BJ (cell line): ENCODE results near the gene EZH2. TPM values are rescaled to one million over a fixed set of nuclear protein-coding genes. Genes with fewer than 3 reads are reported as not detected.

Source experiments
- CTCF ChIA-PET: fragments of 350-600 bp; formaldehyde crosslinking; extraction: SDS; loops from one replicate; lab custom pipeline; 2021; ENCODE audit warnings: antibody characterized with exemption, inconsistent platforms; lab: Yijun Ruan, JAX
- POLR2A ChIA-PET: fragments of 300-600 bp; sonication (Branson Sonifier 250); formaldehyde crosslinking; extraction: SDS; loops from one replicate; lab custom pipeline; 2021; ENCODE audit warnings: antibody characterized with exemption; lab: Charles Lee
- DNase-seq: peaks from one replicate; pipeline ENCODE4 v3.0.0-alpha.2; 2011; ENCODE audit warnings: low read depth
- H3K27me3 ChIP-seq: 2 replicates; pipeline ENCODE4 v1.6.0; 2011; ENCODE audit warnings: low read length; ENCODE audit not compliant: control insufficient read depth, insufficient read depth
- H3K36me3 ChIP-seq: 2 replicates; pipeline ENCODE4 v1.5.1; 2011; ENCODE audit warnings: low read length; ENCODE audit not compliant: control insufficient read depth, insufficient read depth
- H3K4me3 ChIP-seq: 2 replicates; pipeline ENCODE4 v1.5.1; 2011; ENCODE audit warnings: low read depth, mild to moderate bottlenecking, control low read depth, low read length
- polyA plus RNA-seq: library from polyadenylated mRNA; depleted of rRNA; stranded (reverse); fragments of >200 nt; gene quantifications from 2 replicates; pipeline ENCODE4 v1.2.3, GENCODE V29; 2011
- TF ChIP-seq, protein P1 (sequence below): IDR thresholded peaks from 2 replicates; pipeline ENCODE4 v1.5.1; 2011; ENCODE audit warnings: low read depth, mild to moderate bottlenecking, control low read depth, inconsistent platforms, low read length, moderate library complexity; ENCODE audit not compliant: insufficient read depth

Gene EZH2
- polyA plus RNA-seq, 1 experiment = 11.0 TPM

DNA sequence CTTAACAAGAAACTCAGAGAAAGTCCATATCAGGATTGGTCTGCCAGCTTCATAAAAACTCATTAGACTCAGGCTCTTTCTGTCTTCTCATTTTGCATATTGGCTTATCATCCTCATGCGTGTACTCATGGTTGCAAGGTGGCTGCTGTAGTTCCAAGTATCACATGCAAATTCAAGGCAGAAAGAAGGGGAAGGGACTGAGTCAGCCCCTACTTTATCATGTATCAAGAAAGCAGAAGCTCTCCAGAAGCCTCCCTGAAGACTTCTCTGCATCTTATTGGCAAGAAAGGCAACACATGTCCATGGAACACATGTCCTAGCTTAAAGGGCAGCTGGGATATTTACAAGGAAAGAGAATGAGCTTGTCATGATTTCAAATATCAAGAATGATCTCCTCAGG is 19.4 kb upstream of the EZH2 start:
- Histone ChIP-seq H3K27me3 (peaks cover 4% of the 10 kb centered on the region), H3K36me3 (no peaks in the 10 kb centered on the region), H3K4me3 (no peak overlapping the region)
- no peak for DNase-seq
- TF ChIP-seq, protein P1, sequence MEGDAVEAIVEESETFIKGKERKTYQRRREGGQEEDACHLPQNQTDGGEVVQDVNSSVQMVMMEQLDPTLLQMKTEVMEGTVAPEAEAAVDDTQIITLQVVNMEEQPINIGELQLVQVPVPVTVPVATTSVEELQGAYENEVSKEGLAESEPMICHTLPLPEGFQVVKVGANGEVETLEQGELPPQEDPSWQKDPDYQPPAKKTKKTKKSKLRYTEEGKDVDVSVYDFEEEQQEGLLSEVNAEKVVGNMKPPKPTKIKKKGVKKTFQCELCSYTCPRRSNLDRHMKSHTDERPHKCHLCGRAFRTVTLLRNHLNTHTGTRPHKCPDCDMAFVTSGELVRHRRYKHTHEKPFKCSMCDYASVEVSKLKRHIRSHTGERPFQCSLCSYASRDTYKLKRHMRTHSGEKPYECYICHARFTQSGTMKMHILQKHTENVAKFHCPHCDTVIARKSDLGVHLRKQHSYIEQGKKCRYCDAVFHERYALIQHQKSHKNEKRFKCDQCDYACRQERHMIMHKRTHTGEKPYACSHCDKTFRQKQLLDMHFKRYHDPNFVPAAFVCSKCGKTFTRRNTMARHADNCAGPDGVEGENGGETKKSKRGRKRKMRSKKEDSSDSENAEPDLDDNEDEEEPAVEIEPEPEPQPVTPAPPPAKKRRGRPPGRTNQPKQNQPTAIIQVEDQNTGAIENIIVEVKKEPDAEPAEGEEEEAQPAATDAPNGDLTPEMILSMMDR = no peak
- ChIA-PET POLR2A (no interaction called here), CTCF (interaction anchor here (0.8 kb wide), 1 partner anchor 16 kb away, joined by 3 read pairs; no protein-coding TSS in a partner anchor)

- Histone ChIP-seq H3K36me3 (no peaks in the 10 kb centered on the region), H3K27me3 (peaks cover 4% of the 10 kb centered on the region; the same call in 1 of the 2 replicates), H3K4me3 (no peak overlapping the region)
- ChIA-PET POLR2A (no interaction called here), CTCF (no interaction called here)
- TF ChIP-seq, protein P1 = no peak
- no peak for DNase-seq
These were observed 17.1 kb upstream of the EZH2 start for GRCh38 chr7:148901178-148901577.

GRCh38 chr7:148898845-148899484 is 14.9 kb upstream of the EZH2 start:
- H3K27me3 ChIP-seq = no peaks in the 10 kb centered on the region
- no peak overlapping the region for H3K4me3 ChIP-seq
- no peaks in the 10 kb centered on the region for H3K36me3 ChIP-seq
- ChIA-PET CTCF (interaction anchor here (0.6 to 0.7 kb wide), 2 partner anchors 14 to 79 kb away, joined by 3 read pairs; no protein-coding TSS in a partner anchor), POLR2A (no interaction called here)
- no peak for DNase-seq
- TF ChIP-seq, protein P1 = no peak

DNA sequence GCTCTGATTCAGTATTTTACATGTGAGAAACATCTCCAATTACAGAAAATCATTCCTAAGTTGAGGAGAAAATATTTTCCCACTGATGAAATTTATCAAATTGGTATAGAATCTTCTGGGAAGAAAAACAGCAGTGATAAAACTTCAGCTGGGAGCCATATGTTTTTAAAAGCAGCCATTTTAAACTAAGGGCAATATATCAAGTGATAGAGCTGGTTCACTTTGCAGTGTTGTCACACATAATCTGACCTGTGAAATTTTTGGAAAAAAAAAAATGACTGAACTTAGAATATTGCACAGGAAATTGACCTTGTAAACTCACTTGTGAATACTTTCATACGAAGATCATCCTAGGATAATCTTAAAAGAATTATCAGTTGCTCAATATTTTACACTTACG is 10.5 kb upstream of the EZH2 start:
- TF ChIP-seq, protein P1 = no peak
- DNase-seq = peak; percentile 29
- Histone ChIP-seq H3K27me3 (no peaks in the 10 kb centered on the region), H3K4me3 (0 out of 2 replicates have a peak overlapping the region, but pooled peaks have one; percentile 4), H3K36me3 (no peaks in the 10 kb centered on the region)
- ChIA-PET POLR2A (interaction anchor here (0.7 kb wide), 1 partner anchor 14 kb away, joined by 3 read pairs; no protein-coding TSS in a partner anchor), CTCF (interaction anchor here (0.6 kb wide), 1 partner anchor 134 kb away, joined by 5 read pairs; no protein-coding TSS in a partner anchor)

DNA sequence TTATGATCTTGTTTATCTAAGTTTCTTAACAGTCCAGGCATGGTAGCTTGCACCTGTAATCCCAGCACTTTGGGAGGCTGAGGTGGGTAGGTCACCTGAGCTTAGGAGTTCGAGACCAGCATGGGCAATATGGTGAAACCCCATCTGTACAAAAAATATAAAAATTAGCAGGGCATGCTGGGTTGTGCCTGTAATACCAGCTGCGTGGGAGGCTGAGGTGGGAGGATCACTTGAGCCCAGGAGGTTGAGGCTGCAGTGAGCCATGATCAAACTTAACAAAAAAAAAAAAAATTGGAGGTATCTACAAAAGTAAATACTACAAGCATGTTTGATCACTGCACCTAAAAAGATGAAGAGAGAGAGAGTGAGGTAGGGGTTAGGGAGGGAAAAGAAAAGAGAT is 9.0 kb upstream of the EZH2 start:
- no peak for DNase-seq
- no peaks in the 10 kb centered on the region for H3K36me3 ChIP-seq
- H3K27me3 ChIP-seq = no peaks in the 10 kb centered on the region
- ChIA-PET POLR2A (no interaction called here), CTCF (interaction anchor here (0.8 to 1.3 kb wide), 2 partner anchors 36 to 37 kb away, joined by 3 to 4 read pairs; no protein-coding TSS in a partner anchor)
- no peak overlapping the region for H3K4me3 ChIP-seq
- TF ChIP-seq, protein P1 = no peak
